Stimulated activated CD4-positive, alpha-beta T cell treated with anti-CD3 and anti-CD28 coated beads, Interleukin-4, amount 100 ng/mL, for 48 hours (primary cell): ENCODE measurements around the gene MYH16.
"Not testable (repeated sequence)": the region's sequence is repeated elsewhere in the genome, so short reads cannot be mapped to it uniquely, and the experiment has no call there.

Source experiments
- DNase-seq, 2 donors: peaks; one replicate each; pipeline ENCODE4 v3.0.0-alpha.2; 2020; ENCODE audit warnings: low read depth in 2 of 2

The MYH16 gene

GRCh38 chr7:99272476-99273045 lies at the start of gene MYH16:
TSS of gene MYH16 (plus strand) at chr7:99272839.
- no peak for DNase-seq

- DNase-seq = not testable (repeated sequence)
Measured at GRCh38 chr7:99224263-99224898, 48.3 kb upstream of the MYH16 start.

GRCh38 chr7:99224899-99225265 lies 47.8 kb upstream of the MYH16 start:
- no peak for DNase-seq

- no peak for DNase-seq
Measured at GRCh38 chr7:99229234-99229633, 43.4 kb upstream of the MYH16 start.

- no peak for DNase-seq
Measured at GRCh38 chr7:99232082-99232770, 40.4 kb upstream of the MYH16 start.

- not testable (repeated sequence) for DNase-seq
Measured at GRCh38 chr7:99232955-99233354, 39.7 kb upstream of the MYH16 start.

- DNase-seq = no peak
Measured at GRCh38 chr7:99234185-99234584, 38.5 kb upstream of the MYH16 start.

GRCh38 chr7:99235925-99236324 lies 36.7 kb upstream of the MYH16 start:
- DNase-seq = no peak

GRCh38 chr7:99237876-99238275 lies 34.8 kb upstream of the MYH16 start:
- DNase-seq = not testable (repeated sequence)

GRCh38 chr7:99238558-99239341 lies 33.9 kb upstream of the MYH16 start:
- DNase-seq = no peak

GRCh38 chr7:99242682-99243081 lies 30.0 kb upstream of the MYH16 start:
- DNase-seq = no peak

GRCh38 chr7:99243751-99244337 lies 28.8 kb upstream of the MYH16 start:
- no peak for DNase-seq

- DNase-seq = no peak
Measured at GRCh38 chr7:99244939-99245338, 27.7 kb upstream of the MYH16 start.

- DNase-seq = no peak
Measured at GRCh38 chr7:99248391-99249095, 24.1 kb upstream of the MYH16 start.

- DNase-seq = no peak
Measured at GRCh38 chr7:99249985-99250575, 22.6 kb upstream of the MYH16 start.

GRCh38 chr7:99252166-99252895 lies 20.3 kb upstream of the MYH16 start:
- no peak for DNase-seq

- DNase-seq = no peak
Measured at GRCh38 chr7:99253369-99253768, 19.3 kb upstream of the MYH16 start.

GRCh38 chr7:99254390-99254789 lies 18.2 kb upstream of the MYH16 start:
- no peak for DNase-seq

GRCh38 chr7:99255463-99255862 lies 17.2 kb upstream of the MYH16 start:
- no peak for DNase-seq

- no peak for DNase-seq
Measured at GRCh38 chr7:99257065-99257464, 15.6 kb upstream of the MYH16 start.
